H1 (cell line): ENCODE data around the gene ANKRD34B. TPM values are rescaled to one million over a fixed set of nuclear protein-coding genes. Genes with fewer than 3 reads are reported as not detected.

Source experiments
- polyA plus RNA-seq, 7 experiments: library from polyadenylated mRNA; depleted of rRNA in 3 of 7; stranded (reverse) in 5 of 7; unstranded in 2 of 7; fragments of >200 nt in 5 of 7; fragments of 200-250 nt in 2 of 7; gene quantifications; 1 replicate in 5 of 7; 2 replicates in 1 of 7; 4 replicates in 1 of 7; pipeline versions ENCODE4 v1.2.1 to v1.2.3, GENCODE V29; 2011 to 2013; ENCODE audit warnings: missing spikeins in 2 of 7, mixed read lengths in 2 of 7
- small RNA-seq: library from polyadenylated mRNA; stranded (forward); fragments of <200 nt; extraction: miRNeasy Mini kit (QIAGEN cat#:217004); gene quantifications from one replicate; pipeline ENCODE3, GENCODE V24; 2013; ENCODE audit not compliant: insufficient read depth
- total RNA-seq: library from RNA; stranded (reverse); fragmentation: NEBNext Ultra II Directional; extraction: Animal tissue kit (Norgen Biotek cat#: 25700); gene quantifications from 2 replicates; pipeline ENCODE4 v1.2.1, GENCODE V29; 2021

ANKRD34B gene
- total and polyA plus RNA-seq, 2 of the 8 experiments (the other 6 are each of a cell fraction or from before 2014, with no cell fraction given) = 1.5 to 6.3 TPM

Small RNAs within 50 kb of the gene (small RNA-seq; reads per million reads assigned to genes)
- not detected for gene DBIP2

Other genes starting within 250 kb of the ANKRD34B start
- gene ZFYVE16, start 162.2 kb downstream of the ANKRD34B start, total RNA-seq = 24.2 and 26.7 TPM in 2 replicates
- 2.8 and 3.6 TPM in 2 replicates for gene ZFYVE16, start 162.2 kb downstream of the ANKRD34B start, polyA plus RNA-seq (2011; rRNA removed)
- gene FAM151B, start 82.2 kb downstream of the ANKRD34B start, total RNA-seq = 0.71 and 1.1 TPM in 2 replicates
- 0.22 and 0.62 TPM in 2 replicates for gene FAM151B, start 82.2 kb downstream of the ANKRD34B start, polyA plus RNA-seq (2011; rRNA removed)
- 20.3 and 22.6 TPM in 2 replicates for gene MSH3, start 84.4 kb upstream of the ANKRD34B start, total RNA-seq
- gene MSH3, start 84.4 kb upstream of the ANKRD34B start, polyA plus RNA-seq (2011; rRNA removed) = 2.5 and 3.6 TPM in 2 replicates
- gene DHFR, start 84.7 kb upstream of the ANKRD34B start, total RNA-seq = 86.7 and 88.9 TPM in 2 replicates
- gene DHFR, start 84.7 kb upstream of the ANKRD34B start, polyA plus RNA-seq (2011; rRNA removed) = 34.5 and 46.4 TPM in 2 replicates